ENCODE data around the gene PVALB.
A peak's percentile ranks its signal among the peaks of the same experiment; 100 is the strongest.

Gene PVALB

GRCh38 chr22:36816636-36817524 lies at the start of gene PVALB:
PVALB (minus strand) TSS chr22:36817035; CDS start chr22:36817005, 30 bp downstream.
- peak; percentile 76 for DNase-seq

DNA sequence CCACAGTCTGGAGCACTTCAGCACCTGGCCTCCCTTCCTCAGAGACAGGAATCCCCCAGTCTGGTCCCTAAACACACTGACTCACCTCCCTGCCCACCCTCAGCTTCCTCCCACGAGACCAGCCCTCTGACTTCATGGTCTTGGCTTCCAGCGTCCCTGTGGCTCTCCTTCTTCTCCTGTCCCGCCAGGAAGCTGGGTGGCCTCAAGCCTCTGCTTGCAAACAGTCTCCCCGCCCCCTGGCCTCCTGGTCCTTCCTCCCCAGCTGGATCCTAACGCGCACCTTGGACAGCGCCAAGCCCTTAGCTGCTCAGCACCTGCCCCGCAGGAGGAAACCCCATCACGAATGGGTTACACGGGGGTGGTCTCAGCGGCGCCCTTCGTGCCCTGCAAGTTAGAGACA lies 48.5 kb upstream of the PVALB start:
- no peak for DNase-seq

DNA sequence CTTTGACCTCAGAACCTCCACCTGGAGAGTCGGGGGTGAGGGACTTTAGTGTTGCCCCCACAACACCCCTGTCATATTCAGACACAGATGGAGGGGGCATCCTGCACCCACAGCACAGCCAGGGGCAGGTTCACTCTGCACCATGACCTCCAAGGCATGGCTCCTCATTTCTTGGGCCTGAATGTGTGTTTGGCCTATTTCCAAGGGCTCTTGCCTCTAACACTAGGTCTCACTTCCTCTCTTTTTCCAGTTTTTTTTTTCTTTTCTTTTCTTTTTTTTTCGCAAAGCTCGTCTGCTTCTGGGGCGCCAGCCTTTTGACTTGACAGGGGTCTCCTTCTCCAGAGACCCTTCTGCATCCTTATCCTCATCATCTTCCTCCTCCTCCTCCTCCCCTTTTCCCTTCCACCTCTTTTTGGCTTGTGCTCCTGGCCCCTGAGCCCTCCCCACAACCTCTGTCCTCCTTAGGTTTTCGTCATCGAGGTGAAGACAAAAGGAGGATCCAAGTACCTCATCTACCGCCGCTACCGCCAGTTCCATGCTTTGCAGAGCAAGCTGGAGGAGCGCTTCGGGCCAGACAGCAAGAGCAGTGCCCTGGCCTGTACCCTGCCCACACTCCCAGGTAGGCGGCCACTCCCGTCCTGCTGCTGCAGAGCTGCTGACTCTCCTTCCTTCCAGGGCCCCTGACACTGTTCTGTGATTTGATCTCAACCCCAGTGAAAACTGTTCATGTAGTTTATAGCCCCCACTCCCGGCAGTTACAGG lies 47.8 kb upstream of the PVALB start:
- peak; percentile 33 for DNase-seq

DNA sequence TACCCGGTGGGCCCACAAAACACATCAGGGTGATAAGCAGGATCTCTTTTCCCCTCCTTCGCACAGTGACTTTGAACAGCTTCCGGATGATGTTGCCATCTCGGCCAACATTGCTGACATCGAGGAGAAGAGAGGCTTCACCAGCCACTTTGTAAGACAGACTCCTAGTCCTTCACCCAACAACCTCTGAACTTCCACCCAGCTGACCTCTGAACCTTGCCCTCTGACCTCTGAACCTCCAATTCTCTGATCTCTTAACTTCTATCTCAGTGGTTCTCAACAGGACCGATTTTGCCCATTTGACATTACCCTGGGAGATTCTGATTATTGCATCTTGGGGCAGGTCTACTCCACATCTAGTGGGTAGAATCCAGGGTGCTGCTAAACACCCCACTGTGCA lies 47.1 kb upstream of the PVALB start:
- no peak for DNase-seq

DNA sequence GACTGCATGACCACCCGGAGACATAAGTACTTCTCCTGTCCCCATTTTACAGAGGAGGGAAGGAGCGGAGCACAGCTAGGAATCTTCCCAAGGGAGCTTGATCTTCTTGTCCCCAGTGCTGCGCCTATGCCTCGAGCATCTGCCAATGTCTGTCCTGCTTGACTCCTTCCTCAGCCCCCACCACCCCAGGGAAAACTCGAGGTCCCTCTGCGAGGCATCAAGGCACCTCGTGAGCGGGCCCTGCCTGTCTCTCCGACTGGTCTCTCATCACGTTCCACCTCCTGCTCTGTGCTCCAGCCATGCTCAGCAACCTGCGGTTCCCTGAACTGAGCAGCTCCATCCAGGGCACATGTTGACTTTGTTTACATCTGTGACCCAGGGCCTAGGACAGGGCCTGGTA lies 46.4 kb upstream of the PVALB start:
- no peak for DNase-seq

DNA sequence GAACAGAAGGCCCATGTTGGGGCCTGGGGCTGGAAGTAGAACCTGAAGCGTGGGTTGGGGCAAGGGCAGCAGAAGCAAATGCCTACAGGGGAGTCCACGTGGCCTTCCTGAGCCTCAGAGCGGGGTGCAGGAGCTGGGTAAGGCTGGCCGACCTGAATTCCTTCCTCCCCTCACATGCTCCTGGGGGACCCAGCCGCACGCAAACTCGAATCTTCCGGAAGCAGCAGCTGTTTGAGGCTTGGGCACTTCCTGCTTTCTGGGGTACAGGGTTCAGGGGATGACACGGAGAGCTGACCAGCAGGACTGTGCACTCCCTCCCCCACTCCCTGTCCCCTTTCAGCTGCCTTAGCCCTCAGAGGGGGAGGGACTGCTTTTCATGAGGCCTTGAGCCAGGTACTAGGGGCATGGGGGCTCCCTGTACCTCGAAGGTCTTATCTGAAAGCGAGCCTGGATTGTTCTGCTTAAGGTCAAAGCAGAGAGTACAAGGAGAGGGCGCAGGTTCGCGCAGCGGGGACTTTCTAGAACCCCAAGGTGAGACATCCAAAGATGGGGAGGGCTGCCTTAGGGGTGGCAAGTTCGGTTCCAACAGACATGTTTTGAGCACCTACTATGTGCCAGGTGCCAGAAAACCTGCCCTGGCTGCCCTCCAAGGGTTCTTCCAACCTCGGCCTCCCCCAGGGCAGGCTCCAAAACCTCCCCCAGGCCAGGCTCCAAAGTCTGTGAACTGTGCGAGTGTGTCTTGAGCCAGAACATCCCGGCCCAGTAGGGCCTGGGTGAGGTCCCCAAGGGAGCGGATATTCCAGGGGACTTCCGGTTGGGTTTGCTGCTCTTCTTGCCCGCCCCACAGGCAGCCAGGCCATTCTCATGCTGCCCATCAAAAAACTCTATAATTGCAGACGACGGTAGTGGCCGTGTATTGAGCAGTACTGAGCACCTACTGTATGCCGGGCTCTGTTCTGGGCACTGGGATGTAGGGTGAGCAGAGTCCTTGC lies 45.7 kb upstream of the PVALB start:
- DNase-seq: peak; percentile 96

DNA sequence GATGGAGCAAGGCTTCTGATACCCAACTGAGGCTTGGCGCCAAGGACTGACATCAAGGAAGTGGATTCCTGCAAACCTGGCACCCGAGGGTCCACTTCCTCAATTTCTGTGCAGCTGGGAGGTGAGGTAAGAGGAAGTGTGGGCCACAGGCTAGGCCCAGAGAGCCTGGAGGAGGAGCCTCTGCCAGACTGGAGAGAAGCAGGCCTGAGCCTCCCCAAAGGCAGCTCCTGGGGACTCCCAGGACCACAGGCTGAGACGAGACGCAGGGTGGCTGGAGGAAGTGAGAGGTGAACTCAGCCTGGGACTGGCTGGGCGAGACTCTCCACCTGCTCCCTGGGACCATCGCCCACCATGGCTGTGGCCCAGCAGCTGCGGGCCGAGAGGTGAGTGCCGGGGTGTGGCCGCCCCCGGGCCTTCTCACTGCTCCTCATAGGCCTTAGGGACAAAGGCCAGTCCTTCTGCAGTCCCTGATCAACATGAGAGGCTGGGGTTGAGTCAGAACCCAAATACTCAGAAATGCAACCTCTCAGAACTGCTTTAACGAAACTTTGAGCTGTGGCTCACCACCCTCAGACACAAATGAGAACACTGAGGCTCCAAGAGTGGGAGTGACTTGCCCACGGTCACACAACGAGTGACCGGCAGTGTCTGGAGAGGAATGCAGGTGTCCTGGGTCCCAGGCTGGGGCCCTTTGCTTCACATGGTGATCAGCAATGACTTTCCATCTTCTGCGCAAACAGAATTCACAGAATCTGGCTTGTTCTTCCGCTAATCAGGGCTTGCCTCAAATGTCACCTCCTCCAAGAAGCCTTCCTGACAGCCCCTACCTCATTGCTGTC lies 44.2 kb upstream of the PVALB start, which contains the start of gene NCF4:
Gene NCF4, plus strand, starts transcription at position 186 of the 839 bp plus-strand sequence. Its CDS starts 166 bp downstream, at position 352.
- peak; percentile 98 for DNase-seq

DNA sequence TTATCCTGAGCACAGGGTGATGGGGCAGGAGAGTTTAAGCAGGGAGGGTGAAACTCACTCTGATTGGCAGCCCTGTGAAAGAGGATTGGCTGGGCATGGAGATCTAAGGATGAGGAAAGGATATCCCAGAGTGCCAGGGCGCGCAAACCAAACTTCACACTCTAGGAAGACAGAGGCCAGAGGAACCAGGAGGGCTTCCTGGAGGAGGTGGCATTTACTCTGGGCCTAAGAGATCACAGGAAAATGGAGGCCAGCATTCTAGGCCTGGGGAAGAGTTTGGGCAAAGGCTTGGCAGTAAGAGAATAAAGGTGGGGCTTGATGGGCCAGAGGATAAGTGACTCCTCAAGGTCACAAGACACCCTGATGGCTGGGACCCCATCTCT lies 43.6 kb upstream of the PVALB start:
- no peak for DNase-seq

GRCh38 chr22:36860017-36860416 lies 43.2 kb upstream of the PVALB start:
- DNase-seq: peak; percentile 46

DNA sequence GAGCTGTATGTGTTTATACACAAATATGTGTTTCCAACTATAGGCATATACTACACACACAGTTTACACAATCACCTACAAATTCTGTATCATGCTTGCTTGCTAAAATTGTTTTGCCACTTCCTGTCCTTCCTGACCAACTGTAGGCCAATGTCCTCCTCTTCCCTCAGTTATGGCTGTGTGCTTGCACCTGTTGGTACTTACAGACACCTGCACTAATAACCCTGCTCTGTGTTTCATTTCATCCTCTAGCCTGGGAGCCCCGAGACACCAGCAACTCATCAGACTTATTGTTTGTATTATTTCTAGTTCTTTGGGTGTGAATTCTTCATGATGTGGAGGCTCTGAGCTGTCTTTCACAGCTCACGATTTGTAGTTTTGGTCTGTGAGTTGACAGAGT lies 42.1 kb upstream of the PVALB start:
- no peak for DNase-seq

DNA sequence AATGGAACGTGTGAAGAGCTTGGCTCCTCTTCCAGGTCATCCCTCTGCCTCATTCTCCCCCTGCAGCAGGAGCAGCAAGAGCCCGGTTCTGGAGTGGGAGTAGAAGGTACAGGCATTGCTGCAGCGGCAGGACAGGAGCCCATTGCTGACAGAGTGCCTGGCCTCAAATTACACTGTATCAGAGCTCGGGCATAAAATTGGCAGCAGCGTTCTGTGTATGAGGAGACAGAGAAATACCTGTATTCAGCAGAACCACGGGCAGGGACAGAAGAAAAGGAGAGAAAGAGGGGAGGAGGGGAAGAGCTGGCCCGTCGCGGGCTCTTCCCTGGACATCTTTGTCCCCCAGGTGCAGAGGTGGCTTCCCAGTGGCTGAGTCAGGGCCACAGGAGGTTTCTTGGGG lies 41.3 kb upstream of the PVALB start:
- no peak for DNase-seq

- no peak for DNase-seq
Observed at GRCh38 chr22:36856792-36857135, 39.9 kb upstream of the PVALB start.

GRCh38 chr22:36856121-36856791 lies 39.4 kb upstream of the PVALB start:
- DNase-seq: peak; percentile 95

DNA sequence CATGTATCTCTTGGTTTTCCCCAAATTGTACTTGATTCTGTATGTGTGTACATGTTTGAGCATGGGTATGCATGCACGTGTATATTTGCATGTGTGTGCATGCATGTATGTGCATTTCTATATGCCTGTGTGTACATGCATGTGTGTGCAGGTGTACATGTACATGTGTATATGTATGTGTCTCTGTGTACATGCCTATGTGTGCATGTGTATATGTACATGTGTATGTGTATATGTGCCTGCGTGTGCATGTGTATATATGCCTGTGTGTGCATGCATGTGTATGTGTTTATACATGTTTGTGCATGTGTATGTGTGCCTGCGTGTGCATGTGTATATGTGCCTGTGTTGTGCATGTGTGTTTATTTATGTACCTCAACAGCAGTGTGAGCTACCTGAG lies 38.6 kb upstream of the PVALB start:
- DNase-seq: no peak

DNA sequence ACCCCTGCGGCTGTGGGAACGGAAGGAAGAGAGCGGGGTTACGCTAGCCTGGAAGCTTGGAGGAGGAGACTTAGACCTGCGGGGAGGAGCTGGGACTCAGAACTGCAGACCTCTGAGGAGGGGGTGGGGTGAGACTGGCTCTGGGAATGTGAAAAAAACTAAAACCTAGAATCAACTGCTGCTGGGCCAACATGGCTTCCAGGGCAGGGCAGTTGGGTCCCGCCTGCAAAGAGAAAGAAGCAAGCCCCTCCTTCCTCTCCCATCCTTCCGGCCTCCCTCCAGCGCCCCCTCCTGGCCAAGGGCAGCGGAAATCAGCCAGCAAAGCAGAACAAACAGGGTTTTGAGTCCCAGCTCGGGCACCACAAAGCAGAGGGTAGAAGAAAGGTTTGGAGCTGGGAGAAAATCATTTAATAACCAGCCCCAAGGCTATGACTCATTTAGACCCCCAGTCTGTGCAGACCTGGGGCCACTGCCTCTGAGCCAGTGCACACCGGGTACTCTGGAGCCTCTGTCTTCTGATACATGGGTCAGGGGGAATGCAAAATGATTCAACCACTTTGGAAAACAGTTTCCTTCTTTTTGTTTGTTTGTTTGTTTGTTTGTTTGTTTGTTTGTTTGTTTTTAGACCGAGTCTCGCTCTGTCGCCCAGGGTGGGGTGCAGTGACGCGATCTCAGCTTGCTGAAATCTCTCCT lies 36.7 kb upstream of the PVALB start:
- DNase-seq: peak; percentile 96

DNA sequence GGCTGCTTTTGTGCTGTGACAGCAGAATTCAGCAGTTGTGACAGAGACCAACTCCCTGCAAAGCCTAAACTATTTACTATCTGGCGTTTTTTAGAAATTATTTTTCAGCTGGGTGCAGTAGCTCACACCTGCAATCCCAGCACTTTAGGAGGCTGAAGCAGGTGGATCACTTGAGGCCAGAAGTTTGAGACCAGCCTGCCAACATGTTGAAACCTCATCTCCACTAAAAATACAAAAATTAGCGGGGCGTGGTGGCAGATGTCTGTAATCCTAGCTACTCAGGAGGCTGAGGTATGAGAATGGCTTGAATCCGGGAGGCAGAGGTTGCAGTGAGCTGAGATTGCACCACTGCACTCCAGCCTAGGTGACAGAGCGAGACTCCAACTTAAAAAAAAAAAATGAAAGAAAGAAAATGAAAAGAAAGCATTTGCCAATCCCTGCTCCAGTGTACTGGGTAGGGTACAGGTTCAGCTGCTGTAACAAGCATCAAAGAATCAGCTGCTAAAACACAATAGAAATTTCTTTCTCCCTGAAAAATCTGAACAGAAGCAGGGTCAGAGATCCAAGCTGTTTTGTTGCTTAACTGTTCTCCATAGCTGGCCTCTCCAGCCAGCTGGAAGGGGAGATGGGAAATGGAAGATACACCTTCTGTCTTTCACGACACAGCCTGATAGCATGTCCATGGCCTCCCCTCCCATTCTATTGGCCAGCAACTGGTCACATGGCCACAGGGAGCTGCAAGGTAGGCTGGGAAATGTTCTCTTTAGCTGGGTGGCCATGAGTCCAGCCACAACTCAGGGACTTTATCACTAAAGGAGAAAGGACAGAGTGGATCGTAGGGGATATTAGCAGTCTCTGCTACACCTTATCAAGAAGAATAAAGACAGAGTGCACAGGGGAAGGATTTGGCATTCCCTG lies 35.5 kb upstream of the PVALB start:
- DNase-seq: no peak

DNA sequence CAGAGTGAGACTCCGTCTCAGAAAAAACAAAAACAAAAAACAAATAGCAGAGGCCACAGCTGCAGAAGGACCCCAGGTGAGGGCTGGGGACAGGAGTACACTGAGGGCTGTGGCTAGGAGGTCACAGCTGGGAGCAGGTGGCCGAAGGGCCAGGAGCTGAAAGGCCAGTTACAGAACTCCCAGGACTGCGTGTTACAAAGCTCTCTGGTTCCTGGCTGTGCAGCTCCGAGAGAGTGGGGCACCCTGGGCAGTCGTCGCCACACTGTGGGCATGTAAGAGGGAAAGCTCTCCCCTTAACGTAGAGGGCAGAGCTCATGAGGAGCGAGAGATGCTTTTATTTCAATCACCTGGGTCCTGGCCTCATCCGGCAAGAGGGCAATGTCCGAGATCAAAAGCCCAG lies 33.8 kb upstream of the PVALB start:
- DNase-seq: no peak

- DNase-seq: no peak
Observed at GRCh38 chr22:36850056-36850455, 33.2 kb upstream of the PVALB start.

GRCh38 chr22:36846949-36847348 lies 30.1 kb upstream of the PVALB start:
- DNase-seq: no peak

DNA sequence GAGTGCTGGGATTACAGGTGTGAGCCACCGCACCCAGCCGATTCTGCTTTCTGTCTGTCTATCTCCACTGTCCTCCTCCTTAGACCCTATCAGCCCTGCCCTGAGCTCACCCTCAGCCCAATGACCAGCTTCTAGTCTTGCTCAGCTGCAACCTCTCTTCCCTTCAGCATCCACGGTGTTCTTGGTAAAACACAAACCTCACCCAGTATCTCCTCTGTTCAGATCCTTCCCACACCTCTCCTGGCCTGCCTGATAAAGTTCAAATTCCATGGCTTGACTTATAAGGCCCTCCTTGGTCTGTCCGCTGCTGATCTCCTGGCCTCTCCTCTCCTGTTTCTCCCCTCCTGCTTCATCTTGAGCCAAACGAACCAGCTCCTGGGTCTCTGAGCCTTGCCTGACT lies 29.4 kb upstream of the PVALB start:
- DNase-seq: no peak

All from hematopoietic multipotent progenitor cell treated with erythropoietin and hydrocortisone succinate and interleukin-3 and kit ligand, for 4 days (in vitro differentiated cells).